Liver (tissue), 9 donors: ENCODE measurements around the gene CMTM7. TPM values are rescaled to one million over a fixed set of nuclear protein-coding genes. Genes with fewer than 3 reads are reported as not detected.

Source experiments
- DNase-seq: peaks from one replicate; pipeline ENCODE4 v3.0.0-alpha.2; 2017; ENCODE audit warnings: low spot score
- H3K27ac ChIP-seq, 2 donors: one replicate each; pipeline ENCODE4 v1.7.0; 2013; ENCODE audit warnings: inconsistent platforms in 2 of 2, low read length in 2 of 2, control low read depth in 1 of 2, low read depth in 1 of 2, mild to moderate bottlenecking in 1 of 2
- H3K27me3 ChIP-seq, 4 donors: one replicate each; pipeline versions ENCODE4 v1.6.1 to v1.7.0; 2013; ENCODE audit warnings: low read length in 3 of 4, inconsistent platforms in 1 of 4, mild to moderate bottlenecking in 1 of 4, moderate library complexity in 1 of 4; ENCODE audit not compliant: control insufficient read depth in 4 of 4, insufficient read depth in 4 of 4
- H3K36me3 ChIP-seq, 4 donors: one replicate each; pipeline versions ENCODE4 v1.6.1 to v1.7.0; 2013; ENCODE audit warnings: low read length in 3 of 4, mild to moderate bottlenecking in 3 of 4, low read depth in 1 of 4, moderate library complexity in 1 of 4; ENCODE audit not compliant: control insufficient read depth in 4 of 4, insufficient read depth in 3 of 4
- H3K4me1 ChIP-seq, 4 donors: one replicate each; pipeline versions ENCODE4 v1.6.1 to v1.7.0; 2013; ENCODE audit warnings: low read length in 3 of 4, mild to moderate bottlenecking in 3 of 4, moderate library complexity in 1 of 4; ENCODE audit not compliant: control insufficient read depth in 4 of 4, insufficient read depth in 4 of 4
- H3K4me3 ChIP-seq, 3 donors: one replicate each; pipeline versions ENCODE4 v1.6.1 to v1.7.0; 2013; ENCODE audit warnings: low read length in 3 of 3, control low read depth in 1 of 3, low read depth in 1 of 3, mild to moderate bottlenecking in 1 of 3
- H3K9ac ChIP-seq, 2 donors: one replicate each; pipeline ENCODE4 v1.7.0; 2013; ENCODE audit warnings: low read length in 2 of 2, mild to moderate bottlenecking in 2 of 2, moderate library complexity in 2 of 2, control low read depth in 1 of 2, low read depth in 1 of 2
- H3K9me3 ChIP-seq, 4 donors: one replicate each; pipeline versions ENCODE4 v1.6.1 to v1.7.0; 2013; ENCODE audit warnings: low read length in 3 of 4; ENCODE audit not compliant: control insufficient read depth in 4 of 4
- ATF3 ChIP-seq: IDR thresholded peaks from 2 replicates; pipeline ENCODE4 v1.6.1; 2016; ENCODE audit warnings: antibody characterized with exemption
- CTCF ChIP-seq: fragments of 150-350 bp; IDR thresholded peaks from 2 replicates; pipeline ENCODE4 v1.5.1; 2017; ENCODE audit warnings: improper control_type of control experiment, low read depth, low read length; ENCODE audit not compliant: missing input control
- EGR1 ChIP-seq, 2 donors: IDR thresholded peaks; 2 replicates each; pipeline ENCODE4 v1.6.1; 2016 to 2018; ENCODE audit warnings: antibody characterized with exemption in 2 of 2, low read depth in 2 of 2
- FOXA1 ChIP-seq: IDR thresholded peaks from 2 replicates; pipeline ENCODE4 v1.6.1; 2016; ENCODE audit warnings: antibody characterized with exemption
- GABPA ChIP-seq, 2 donors: IDR thresholded peaks in 1 of 2; conservative IDR thresholded peaks in 1 of 2; 2 replicates each; pipeline ENCODE4 v1.6.1; 2016; ENCODE audit warnings: antibody characterized with exemption in 2 of 2, mild to moderate bottlenecking in 1 of 2, moderate library complexity in 1 of 2
- HNF4A ChIP-seq, 2 donors: conservative IDR thresholded peaks; 2 replicates each; pipeline ENCODE4 v1.6.1; 2016; ENCODE audit warnings: antibody characterized with exemption in 2 of 2, mild to moderate bottlenecking in 2 of 2
- HNF4G ChIP-seq: IDR thresholded peaks from 2 replicates; pipeline ENCODE4 v1.6.1; 2016; ENCODE audit warnings: antibody characterized with exemption
- JUND ChIP-seq, 2 donors: IDR thresholded peaks; 2 replicates each; pipeline ENCODE4 v1.6.1; 2016; ENCODE audit warnings: antibody characterized with exemption in 2 of 2
- MAX ChIP-seq: IDR thresholded peaks from 2 replicates; pipeline ENCODE4 v1.6.1; 2016; ENCODE audit warnings: antibody characterized with exemption
- NR2F2 ChIP-seq: IDR thresholded peaks from 2 replicates; pipeline ENCODE4 v1.6.1; 2016; ENCODE audit warnings: antibody characterized with exemption
- RAD21 ChIP-seq, 2 donors: IDR thresholded peaks; 2 replicates each; pipeline ENCODE4 v1.6.1; 2016; ENCODE audit warnings: antibody characterized with exemption in 2 of 2, mild to moderate bottlenecking in 2 of 2
- REST ChIP-seq: IDR thresholded peaks from 2 replicates; pipeline ENCODE4 v1.6.1; 2016; ENCODE audit warnings: antibody characterized with exemption, mild to moderate bottlenecking
- RXRA ChIP-seq, 2 donors: IDR thresholded peaks; 2 replicates each; pipeline ENCODE4 v1.6.1; 2017 to 2018; ENCODE audit warnings: antibody characterized with exemption in 2 of 2, mild to moderate bottlenecking in 1 of 2
- SP1 ChIP-seq: IDR thresholded peaks from 2 replicates; pipeline ENCODE4 v1.6.1; 2018; ENCODE audit warnings: antibody characterized with exemption, mild to moderate bottlenecking
- TAF1 ChIP-seq: conservative IDR thresholded peaks from 2 replicates; pipeline ENCODE4 v1.6.1; 2016; ENCODE audit warnings: antibody characterized with exemption, mild to moderate bottlenecking
- YY1 ChIP-seq: IDR thresholded peaks from 2 replicates; pipeline ENCODE4 v1.6.1; 2016; ENCODE audit warnings: antibody characterized with exemption, mild to moderate bottlenecking
- ZBTB33 ChIP-seq: IDR thresholded peaks from 2 replicates; pipeline ENCODE4 v1.6.1; 2016; ENCODE audit warnings: antibody characterized with exemption
- WGBS: extraction: QIAGEN DNeasy Blood & Tissue Kit; methylation state at CpG from one replicate; pipeline ENCODE4 v1.1.7; 2013; 5-methylcytosine and 5-hydroxymethylcytosine counted together
- polyA plus RNA-seq, 2 donors: library from polyadenylated mRNA; stranded (reverse) in 1 of 2; unstranded in 1 of 2; fragments of 200-250 nt in 1 of 2; fragments of >200 nt in 1 of 2; fragmentation: Nextera tagmentation in 1 of 2; extraction: Ambion mirVana in 1 of 2; gene quantifications; one replicate each; pipeline versions ENCODE4 v1.2.1 to v1.2.3, GENCODE V29; 2013 to 2015
- total RNA-seq, 2 donors: library from RNA; depleted of rRNA; stranded (reverse); fragments of >200 nt; gene quantifications; one replicate each; pipeline ENCODE4 v1.2.3, GENCODE V29; 2014
- donor health status: healthy.
- donor health status: healthy.
- donor health status: healthy.
- donor health status: healthy.
- donor health status: healthy.

The CMTM7 gene
- total and polyA plus RNA-seq, 4 donors: 3.6 to 20.3 (median 4.1) TPM

GRCh38 chr3:32403663-32404062 lies 12.0 kb downstream of the CMTM7 start:
- H3K4me1 ChIP-seq: peaks cover 0 to 10% (median 6%) of the 10 kb centered on the region in 4 donors
- no peak overlapping the region for H3K4me3 ChIP-seq
- no peak for DNase-seq
- no peak for TF ChIP-seq EGR1 (IDR thresholded peaks at IDR 0.05; ENCODE audit: low read depth in 2 of 2)
- no peak for TF ChIP-seq RXRA (IDR thresholded peaks at IDR 0.05)
- TF ChIP-seq HNF4A (conservative IDR thresholded peaks at IDR 0.05): no peak
- TF ChIP-seq TAF1: no peak
- no peak for TF ChIP-seq CTCF
- no peak for TF ChIP-seq JUND (IDR thresholded peaks at IDR 0.05)
- TF ChIP-seq NR2F2: no peak
- no peak for TF ChIP-seq YY1
- TF ChIP-seq ATF3: no peak
- TF ChIP-seq HNF4G: no peak
- TF ChIP-seq SP1: no peak
- no peak for TF ChIP-seq FOXA1
- 79% methylated on average over 3 of the region's 3 CpGs for WGBS
- H3K36me3 ChIP-seq: no peaks in the 10 kb centered on the region
- no peak overlapping the region for H3K9ac ChIP-seq
- H3K9me3 ChIP-seq: no peaks in the 10 kb centered on the region
- H3K27ac ChIP-seq: no peak overlapping the region
- no peaks in the 10 kb centered on the region for H3K27me3 ChIP-seq

- Histone ChIP-seq H3K4me3 (no peak overlapping the region), H3K9me3 (no peaks in the 10 kb centered on the region), H3K27me3 (no peaks in the 10 kb centered on the region), H3K9ac (no peak overlapping the region), H3K36me3 (no peaks in the 10 kb centered on the region), H3K27ac (no peak overlapping the region), H3K4me1 (peaks cover 0 to 10% (median 6%) of the 10 kb centered on the region in 4 donors)
- TF ChIP-seq RXRA (IDR thresholded peaks at IDR 0.05) (no peak), HNF4A (conservative IDR thresholded peaks at IDR 0.05) (no peak), TAF1 (no peak), MAX (no peak), ATF3 (no peak), NR2F2 (no peak), YY1 (no peak), CTCF (no peak), GABPA (IDR thresholded peaks at IDR 0.05 in 1 of 2, conservative IDR thresholded peaks at IDR 0.05 in 1 of 2) (no peak), JUND (IDR thresholded peaks at IDR 0.05) (no peak), REST (no peak), RAD21 (IDR thresholded peaks at IDR 0.05) (no peak), FOXA1 (no peak), ZBTB33 (no peak), HNF4G (no peak)
- DNase-seq: no peak
- WGBS: 87% methylated on average over 1 of the region's 1 CpG
Observed at GRCh38 chr3:32404714-32405113, 13.1 kb downstream of the CMTM7 start.
